HG03520 (cell line): ENCODE results near the gene CRPPA.
A peak's percentile ranks its signal among the peaks of the same experiment; 100 is the strongest.

ENCODE experiments used
- ATAC-seq: cut with Tn5 transposase; IDR thresholded peaks from one replicate; pipeline ENCODE4 v1.9.1; 2021; ENCODE audit warnings: mild to moderate bottlenecking, moderate library complexity; ENCODE audit not compliant: unreplicated experiment

The CRPPA gene

DNA sequence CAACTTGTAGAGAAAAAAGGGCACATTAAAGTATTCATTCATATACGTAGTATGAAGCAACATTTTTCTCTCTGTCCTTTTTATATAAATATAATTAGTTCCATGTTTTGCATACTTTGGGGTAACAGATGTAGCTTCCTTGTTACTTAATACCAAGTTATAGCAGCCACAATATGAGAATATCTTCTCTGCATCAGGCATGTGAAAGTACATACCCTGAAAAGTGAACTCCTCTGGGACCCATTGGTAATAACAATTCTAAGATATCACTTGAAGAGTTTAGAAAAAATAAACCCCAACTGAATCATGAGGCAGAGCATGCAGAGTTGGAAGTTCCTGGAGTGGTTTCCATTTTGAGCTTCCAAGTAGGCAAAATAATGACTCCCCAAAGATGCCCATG, 2.4 kb upstream of the CRPPA start:
- ATAC-seq, result no peak

DNA sequence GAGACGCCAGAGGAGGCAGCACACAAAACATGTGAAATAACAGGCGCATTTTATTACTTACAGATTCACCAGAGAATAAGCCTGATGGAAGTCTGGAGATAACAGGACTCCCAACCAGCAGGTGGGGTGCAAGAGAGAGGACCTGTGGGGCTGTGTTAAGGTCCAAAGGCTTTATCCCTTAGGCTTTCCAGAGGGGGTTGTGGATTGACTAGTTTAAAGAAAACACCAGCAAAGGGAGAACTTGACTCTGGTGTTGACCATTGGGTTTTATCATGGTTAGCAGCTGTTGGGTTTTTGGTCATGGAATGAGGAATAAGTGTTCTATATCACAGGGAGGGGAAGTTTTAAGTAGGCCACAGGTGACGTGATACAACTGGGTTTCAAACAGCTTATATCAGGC, 1.6 kb upstream of the CRPPA start:
- no peak for ATAC-seq

DNA sequence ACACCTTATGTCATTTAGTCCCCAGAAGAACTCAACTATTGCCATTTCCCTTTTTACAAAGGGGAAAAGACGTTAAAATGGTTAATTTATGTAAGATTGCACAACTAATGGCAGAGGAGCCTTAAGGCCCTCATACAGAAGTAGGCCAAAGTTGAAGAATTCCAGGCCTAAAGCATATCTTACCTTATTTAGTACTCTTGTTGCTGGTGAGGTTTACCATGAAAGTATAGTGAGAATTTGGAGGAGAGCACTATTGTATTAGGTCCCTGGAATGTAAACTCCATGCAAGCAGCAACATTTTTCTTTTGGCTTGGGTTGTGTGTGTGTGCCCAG, 731 bp upstream of the CRPPA start:
- ATAC-seq, result no peak

DNA sequence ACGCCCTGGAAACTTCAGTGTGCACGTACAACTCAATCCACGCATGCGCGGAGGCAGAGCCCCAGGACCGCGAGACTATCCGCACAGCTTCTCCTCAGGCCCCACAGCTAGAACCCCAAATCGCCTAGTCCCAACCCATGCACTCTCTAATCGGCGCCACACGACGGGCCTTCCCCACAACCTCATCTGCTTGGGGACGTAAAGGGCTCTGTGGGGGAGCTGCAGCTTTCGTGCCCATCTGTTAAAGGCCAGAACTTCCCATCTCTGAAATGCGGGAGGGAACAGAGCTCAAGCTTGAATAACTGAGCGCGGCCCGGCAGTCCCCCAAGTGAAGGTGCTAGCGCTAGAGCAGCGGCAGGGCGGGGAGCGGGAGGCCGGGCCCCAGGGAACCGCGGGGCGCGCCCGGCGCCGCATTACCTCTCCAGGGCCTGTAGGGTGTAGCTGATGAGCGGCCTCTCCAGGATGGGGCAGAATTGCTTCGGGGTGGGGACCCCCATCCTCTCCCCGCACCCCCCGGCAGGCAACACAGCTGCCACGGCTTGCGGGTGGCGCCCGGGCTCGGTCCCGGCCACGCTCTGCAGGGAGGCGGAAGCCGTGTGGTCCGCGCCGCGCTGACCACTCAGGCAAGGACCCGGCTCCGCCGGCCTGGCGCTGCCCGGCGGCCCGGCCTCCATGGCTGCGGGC, 547 bp downstream of the CRPPA start:
- peak; percentile 90 for ATAC-seq

DNA sequence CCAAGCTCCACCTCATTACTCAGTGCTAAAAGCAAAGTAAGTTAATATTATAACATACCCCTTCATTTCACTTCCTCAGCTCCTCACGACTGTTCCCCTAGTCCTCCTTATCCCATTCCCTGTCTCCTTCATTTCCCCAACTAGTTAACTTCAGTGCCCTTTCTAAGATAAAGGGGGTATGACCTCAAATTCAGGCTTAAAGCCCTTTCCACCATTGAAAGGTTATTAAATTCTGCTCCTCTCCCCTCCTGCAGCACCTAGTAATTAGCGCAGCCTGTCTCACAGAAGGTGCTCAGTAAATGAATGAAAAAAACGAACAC, 1.0 kb downstream of the CRPPA start:
- no peak for ATAC-seq

DNA sequence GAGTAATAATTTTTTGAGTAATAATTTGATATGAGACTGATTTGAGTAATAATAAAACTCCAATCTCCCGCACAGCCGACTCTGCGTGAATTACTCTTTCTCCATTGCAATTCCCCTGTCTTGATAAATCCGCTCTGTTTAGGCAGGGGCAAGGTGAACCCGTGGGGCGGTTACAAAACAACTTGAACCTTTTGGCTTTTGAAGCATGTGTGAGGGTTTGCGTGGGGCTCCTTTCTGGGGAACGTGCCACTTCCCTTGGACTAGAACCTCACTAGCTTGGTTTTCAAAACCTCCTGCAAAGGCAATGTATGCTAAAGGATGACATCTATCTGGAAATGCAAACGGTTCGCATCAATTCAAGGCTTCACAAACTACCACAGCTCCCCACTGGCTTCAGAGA, 1.5 kb downstream of the CRPPA start:
- no peak for ATAC-seq

DNA sequence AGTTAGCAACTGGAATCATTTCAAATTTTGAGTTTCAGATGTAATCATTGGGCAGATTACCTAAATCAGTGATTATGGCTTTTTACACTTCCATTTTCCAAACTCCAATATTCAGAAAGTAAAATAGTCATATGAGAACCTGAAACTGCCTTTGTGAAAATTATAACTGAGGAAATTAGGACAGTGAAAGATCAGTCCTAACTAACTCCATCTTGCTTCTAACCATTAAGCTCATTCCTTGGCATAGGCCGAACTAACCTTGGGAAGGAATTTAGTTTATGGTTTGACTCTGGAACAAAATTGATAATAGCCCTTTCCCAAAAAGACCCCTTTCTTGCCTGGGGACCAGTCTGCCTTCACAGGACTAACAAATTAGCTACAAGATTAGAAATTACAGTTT, 2.2 kb downstream of the CRPPA start:
- ATAC-seq, result no peak

DNA sequence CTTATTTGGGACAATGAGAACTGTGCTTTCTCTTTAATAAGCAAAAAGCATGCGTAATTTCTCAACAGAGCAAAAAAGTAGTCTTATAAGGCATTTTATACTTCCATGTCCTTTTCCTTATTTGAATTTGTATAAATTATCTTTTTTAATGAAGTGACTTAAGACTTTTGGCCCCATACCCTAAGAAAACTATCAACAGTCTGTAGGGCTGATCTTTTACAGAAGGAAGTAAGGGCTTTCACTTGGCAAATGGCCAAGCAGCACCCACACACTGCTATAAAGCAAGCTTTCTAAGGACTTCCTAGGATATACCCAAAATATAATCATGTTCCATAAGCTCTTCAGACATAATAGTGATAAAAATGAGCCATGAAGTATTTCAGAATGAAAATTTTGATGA, 3.4 kb downstream of the CRPPA start:
- ATAC-seq, result no peak

DNA sequence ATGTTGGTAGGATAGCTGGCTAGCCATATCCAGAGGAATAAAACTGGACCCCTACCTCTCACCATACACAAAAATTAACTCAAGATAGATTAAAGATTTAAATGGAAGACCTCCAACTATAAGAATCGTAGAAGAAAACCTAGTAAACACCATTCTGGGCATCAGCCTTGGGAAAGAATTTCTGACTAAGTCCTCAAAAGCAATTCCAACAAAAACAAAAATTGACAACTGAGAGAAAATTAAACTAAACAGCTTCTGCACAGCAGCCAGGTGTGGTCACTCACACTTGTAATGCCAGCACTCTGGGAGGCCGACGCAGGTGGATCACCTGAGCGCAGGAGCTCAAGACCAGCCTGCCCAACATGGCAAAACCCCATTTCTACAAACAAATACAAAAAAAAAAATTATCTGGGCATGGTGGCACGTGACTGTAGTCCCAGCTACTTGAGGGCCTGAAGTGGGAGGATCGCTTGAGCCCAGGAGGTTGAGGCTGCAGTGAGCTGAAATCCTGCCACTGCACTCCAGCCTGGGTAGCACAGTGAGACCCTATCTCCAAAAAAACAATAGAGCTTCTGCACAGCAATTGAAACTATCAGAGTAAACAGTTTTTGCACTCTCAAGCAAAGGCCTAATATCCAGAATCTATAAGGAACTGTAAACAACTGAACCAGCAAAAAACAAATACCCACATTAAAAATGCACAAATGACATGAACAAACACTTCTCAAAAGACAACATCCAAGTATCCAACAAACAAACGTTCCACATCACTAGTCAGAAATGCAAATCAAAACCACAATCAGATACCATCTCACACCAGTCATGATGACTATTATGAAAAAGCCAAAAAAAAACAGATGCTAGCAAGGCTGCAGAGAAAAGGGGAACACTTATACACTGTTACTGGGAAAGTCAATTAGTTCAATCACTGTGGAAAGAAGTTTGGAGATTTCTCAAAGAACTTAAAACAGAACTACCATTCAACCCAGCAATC, 4.8 kb downstream of the CRPPA start:
- ATAC-seq, result no peak

DNA sequence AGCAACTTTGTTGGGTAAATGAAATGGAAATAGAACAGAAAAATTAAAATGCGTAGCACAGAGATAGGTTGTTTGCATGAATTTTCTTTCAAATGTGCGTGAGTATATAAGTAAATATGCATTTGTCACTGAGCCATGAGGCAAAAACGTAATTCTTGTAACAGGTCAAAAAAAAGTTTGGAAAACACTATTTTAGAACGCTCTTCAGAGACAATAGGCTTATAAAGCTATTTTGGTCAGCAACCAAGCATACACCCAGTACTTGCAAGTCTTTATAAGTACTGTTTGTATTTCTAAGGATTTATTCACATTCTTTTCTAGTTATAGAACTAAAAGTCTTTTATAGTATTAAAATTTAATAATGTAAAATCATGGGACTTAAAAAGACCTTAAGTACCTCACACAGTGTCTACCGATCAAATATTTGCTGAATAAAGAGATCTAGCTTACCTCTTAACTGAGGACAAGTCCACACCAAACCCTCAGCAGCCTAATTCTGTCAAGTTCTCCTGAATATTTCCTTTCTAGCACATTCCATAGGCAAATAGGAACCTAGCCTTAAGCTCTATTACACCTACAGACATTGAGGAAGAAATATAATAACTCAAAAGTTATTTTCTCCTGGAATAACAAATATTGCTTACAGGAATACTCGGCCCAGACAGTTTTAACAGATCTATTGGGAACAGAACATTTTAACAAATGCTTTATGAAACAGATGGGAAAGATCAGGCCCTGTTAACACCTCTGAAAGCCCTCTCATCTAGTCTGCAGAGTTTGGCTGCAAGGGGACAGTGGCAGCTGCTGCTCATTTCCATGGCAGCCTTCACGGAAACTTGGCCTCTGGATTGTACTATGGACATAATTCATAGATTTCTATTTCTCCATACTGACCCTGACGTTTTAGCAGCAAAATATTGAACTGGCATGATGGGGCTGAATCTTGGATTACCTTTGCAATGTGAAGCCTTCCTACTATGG, 8.8 kb downstream of the CRPPA start:
- no peak for ATAC-seq

DNA sequence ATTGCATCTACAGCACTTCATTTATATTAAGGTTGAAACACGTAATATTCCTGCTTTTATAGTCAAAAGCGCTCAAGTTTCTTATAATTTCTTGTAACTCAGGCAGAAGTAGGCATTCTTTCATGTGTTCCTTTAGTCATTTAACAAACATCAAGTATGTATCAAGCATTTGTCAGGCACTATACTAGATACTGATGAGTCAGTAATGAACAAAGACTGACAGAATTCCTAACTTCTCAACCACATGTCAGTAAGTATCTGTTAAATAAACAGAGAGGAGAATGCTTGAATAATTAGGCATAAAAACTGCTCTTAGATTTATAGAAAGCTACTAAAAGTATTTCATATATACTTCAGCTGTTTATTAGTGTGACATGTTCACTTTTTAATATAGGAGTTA, 9.9 kb downstream of the CRPPA start:
- ATAC-seq, result no peak

DNA sequence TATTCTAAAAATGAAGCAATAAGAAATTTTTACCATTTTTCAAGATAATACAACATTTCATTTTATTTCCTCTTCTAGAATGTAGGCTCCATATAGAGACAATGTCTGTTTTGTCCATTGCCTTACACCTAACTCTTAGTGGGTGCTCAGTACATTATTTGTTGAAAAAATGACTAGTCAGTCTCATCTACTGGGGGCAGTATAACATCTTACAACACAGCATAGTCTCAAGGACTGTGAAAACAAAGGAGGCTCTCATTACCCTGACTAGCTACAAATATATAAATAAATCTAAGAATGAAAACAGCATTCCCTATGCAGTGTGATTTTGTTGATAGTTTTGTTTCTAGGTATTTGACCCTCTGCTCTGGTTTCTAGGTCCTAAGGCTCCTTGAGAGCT, 11.6 kb downstream of the CRPPA start:
- ATAC-seq, result no peak

DNA sequence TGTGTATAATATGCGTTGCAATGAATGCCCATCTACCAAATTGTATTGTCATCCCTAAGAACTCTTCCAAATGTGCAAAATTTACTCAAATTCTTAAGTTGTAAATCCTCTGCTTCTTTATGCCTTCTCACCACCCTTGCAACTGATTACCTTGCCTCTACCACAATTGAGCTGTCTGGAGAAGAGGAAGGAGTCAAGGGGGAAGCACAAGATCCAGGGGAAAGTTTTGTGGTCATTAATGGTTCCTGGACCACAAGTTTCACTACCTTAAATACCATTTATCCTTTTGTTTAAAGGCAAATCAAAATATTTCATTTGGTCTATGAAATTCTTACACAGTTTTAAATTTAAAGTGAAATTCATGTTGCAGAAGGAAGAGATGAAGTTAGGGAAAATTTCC, 16.7 kb downstream of the CRPPA start:
- no peak for ATAC-seq

DNA sequence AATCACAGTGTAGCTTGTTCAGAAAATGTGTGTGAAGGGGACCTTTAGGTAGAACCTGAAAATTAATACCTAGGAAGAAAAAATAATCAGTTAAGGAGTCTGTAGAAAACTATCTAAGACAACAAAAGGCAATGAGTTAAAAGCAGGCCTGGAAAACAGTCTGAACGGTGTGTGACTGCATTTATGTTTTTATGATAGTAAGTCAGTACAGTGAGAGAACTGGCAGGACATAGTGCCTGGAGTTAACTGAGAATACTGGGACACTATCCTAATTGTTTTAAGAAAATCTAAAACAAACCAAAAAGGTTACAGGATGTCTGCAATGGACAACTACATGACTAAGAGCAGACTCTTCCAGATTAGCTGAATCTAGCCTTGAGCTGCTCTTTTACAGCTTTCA, 17.9 kb downstream of the CRPPA start:
- no peak for ATAC-seq

DNA sequence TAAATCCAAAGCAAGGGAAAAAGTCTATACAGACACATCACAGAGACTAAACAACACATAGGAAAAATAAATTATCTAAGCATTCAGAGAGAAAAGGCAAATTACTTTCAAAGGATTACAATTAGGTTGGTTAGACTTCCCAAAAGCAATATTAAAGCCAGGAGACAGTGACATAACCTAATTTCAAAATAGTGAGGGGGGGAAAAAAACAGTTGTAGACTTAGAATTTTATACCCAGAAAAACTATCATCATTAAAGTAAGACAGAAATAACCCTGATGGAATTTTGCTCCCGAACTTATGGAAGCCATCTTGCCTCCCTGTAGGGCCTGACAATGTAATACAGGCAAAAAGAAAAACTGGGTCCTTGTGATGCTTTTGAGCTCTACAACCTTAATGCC, 18.4 kb downstream of the CRPPA start:
- ATAC-seq, result no peak

DNA sequence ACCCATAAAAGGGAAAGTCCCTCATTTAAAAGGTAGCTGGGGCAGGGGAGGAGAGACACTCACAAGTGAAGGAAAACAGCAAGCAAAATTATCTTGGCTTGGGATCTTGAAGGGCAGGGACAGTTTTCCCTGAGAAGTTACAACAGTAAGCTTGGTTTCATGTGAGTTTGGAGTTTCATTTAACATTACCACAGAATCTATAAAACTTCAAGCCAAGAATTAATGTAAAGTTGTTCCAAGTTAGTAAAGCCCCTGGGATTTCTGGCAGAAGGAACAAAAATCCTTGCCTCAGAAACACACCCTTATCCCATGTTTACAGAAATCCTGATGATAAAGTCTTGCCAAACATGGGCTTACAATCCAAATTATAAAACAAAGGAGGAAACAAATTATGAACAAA, 19.2 kb downstream of the CRPPA start:
- ATAC-seq, result no peak

DNA sequence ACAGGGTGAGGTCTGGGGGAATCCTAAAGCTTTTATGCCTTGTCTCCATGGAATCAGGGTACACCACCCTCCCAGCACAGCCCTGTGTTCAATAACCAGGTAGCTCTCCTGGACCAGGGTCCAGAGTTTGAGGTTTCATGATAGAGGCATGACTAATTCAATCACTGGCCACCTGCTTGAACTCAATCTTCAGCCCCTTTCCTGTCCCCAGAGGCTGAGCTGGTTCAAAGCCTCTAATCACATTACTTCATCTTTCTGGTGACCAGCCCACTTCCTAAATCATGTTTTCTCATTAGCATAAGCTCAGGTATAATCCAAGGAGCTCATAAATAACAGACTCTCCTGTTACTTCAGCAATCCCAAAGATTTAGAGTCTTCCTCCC, 20.5 kb downstream of the CRPPA start:
- ATAC-seq, result no peak

DNA sequence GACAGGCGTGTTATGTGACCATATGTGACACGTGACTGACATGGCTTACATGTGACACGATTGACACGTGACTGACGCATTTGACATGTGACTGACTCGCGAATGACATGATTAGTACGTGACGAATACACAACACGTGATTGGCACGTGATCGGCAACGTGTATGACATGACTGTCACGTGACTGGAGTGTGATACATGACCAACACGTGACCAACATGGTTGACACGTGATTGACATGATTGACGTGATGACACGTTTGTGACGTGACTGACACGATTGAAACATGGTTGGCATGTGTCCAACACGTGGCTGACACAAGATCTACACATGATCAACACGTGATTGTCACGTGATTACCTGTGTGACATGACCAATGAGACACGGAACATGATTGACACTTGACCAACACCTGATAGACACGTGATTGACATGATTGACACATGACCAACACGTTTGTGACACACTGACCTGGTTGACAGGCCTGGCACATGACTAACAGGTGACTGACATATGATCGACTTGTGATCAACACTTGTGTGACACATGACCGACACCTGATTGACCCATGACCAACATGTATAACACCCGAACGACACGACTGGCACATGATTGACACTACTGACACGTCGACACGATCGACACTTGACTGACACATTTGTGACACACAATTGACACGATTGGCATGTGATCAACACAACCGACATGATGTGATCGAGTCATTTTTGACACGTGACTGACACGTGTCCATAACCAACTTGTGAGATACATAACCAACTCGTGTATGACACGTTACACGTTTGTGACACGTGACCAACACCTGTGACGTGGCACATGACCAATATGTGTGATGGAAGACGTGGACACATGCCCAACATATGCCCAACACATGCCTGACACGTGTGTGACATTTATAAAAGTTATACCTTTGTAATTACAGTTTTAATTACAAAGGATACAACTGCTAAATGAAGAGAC, 21.1 kb downstream of the CRPPA start:
- ATAC-seq, result no peak

DNA sequence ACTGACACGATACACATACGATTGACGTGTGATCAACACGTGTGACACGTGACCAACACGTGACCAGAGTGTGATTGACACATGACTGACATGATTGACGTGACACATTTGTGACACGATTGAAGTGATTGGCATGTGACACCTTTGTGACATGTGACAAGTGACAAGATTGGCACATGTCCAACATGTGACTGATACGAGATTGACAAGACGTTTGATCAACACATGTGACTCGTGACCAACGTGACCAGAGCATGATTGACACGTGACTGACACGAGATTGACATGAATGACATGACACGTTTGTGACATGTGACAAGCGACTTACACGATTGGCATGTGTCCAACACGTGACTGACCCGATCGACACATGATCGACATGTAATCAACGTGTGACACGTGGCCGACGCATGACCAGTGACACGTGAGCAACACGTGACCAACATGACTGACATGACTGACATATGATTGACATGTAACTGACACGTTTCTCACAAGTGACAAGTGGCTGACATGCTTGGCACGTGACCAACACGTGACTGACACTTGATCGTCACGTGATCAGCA, 22.0 kb downstream of the CRPPA start:
- no peak for ATAC-seq
